A549 (cell line): ENCODE data around the gene MSS51. TPM values are rescaled to one million over a fixed set of nuclear protein-coding genes. Genes with fewer than 3 reads are reported as not detected.
A peak's percentile ranks its signal among the peaks of the same experiment; 100 is the strongest.

ENCODE experiments used
- ATAC-seq, 2 experiments: fragments of 200-7000 bp in 1 of 2; fragments of >200 bp in 1 of 2; cut with Nextera tagmentation in 1 of 2; cut with Tn5 transposase in 1 of 2; 3 replicates each; pipeline versions ENCODE4 v1.8.0 to v1.9.1; 2018 to 2020; ENCODE audit warnings: mild to moderate bottlenecking in 1 of 2, moderate library complexity in 1 of 2
- CTCF ChIA-PET: fragments of 300-600 bp; sonication (Branson Sonifier 250); formaldehyde crosslinking; extraction: SDS; loops from one replicate; lab custom pipeline; 2021; ENCODE audit warnings: antibody characterized with exemption, inconsistent platforms; lab: Yijun Ruan, JAX
- POLR2A ChIA-PET: fragments of 350-600 bp; formaldehyde crosslinking; extraction: SDS; loops from one replicate; lab custom pipeline; 2021; ENCODE audit warnings: antibody characterized with exemption, inconsistent platforms; lab: Yijun Ruan, JAX
- DNase-seq, 2 experiments: peaks; one replicate each; pipeline versions ENCODE4 v3.0.0 to v3.0.0-alpha.2; 2011 to 2016; ENCODE audit warnings: low read depth in 1 of 2, low spot score in 1 of 2
- FAIRE-seq: peaks from 2 replicates; lab custom pipeline; 2011; peaks lifted over from hg19 to GRCh38; lab: Jason Lieb, UNC
- H3K27ac ChIP-seq, 2 experiments: fragments of >200 bp; sonication (Bioruptor Twin); formaldehyde crosslinking; 3 replicates each; pipeline ENCODE4 v1.5.1; 2016 to 2017
- H3K4me1 ChIP-seq: fragments of >200 bp; sonication (Bioruptor Twin); formaldehyde crosslinking; 3 replicates; pipeline ENCODE4 v1.6.1; 2016
- H3K4me2 ChIP-seq: fragments of >200 bp; sonication (Bioruptor Twin); formaldehyde crosslinking; 3 replicates; pipeline ENCODE4 v1.6.1; 2016
- H3K4me3 ChIP-seq: fragments of >200 bp; sonication (Bioruptor Twin); formaldehyde crosslinking; 3 replicates; pipeline ENCODE4 v1.5.1; 2016
- H3K9me3 ChIP-seq: fragments of >200 bp; sonication (Bioruptor Twin); formaldehyde crosslinking; 3 replicates; pipeline ENCODE4 v1.6.1; 2016
- EHMT2 ChIP-seq: fragments of 200-600 bp; sonication (generic); IDR thresholded peaks from 2 replicates; pipeline ENCODE4 v1.6.1; 2016; ENCODE audit warnings: antibody characterized with exemption, low read depth, mild to moderate bottlenecking, moderate library complexity
- EP300 ChIP-seq, 2 experiments: fragments of >200 bp; sonication (Bioruptor Twin); formaldehyde crosslinking; IDR thresholded peaks; 2 replicates in 1 of 2; 3 replicates in 1 of 2; pipeline ENCODE4 v1.6.1; 2016 to 2017
- FOSL2 ChIP-seq, 2 experiments: fragments of 450-650 bp in 1 of 2; fragments of >200 bp in 1 of 2; sonication (Bioruptor Twin) in 1 of 2; formaldehyde crosslinking; IDR thresholded peaks; 2 replicates each; pipeline versions ENCODE4 v1.5.0 to v1.6.1; 2016 to 2020; ENCODE audit warnings: mild to moderate bottlenecking in 1 of 2, moderate library complexity in 1 of 2
- JUNB ChIP-seq: fragments of >200 bp; sonication (Bioruptor Twin); formaldehyde crosslinking; IDR thresholded peaks from 2 replicates; pipeline ENCODE4 v1.6.1; 2016
- NPAS2 ChIP-seq: fragments of 250-450 bp; sonication (Bioruptor Pico); IDR thresholded peaks from 2 replicates; pipeline ENCODE4 v1.8.0; 2022; ENCODE audit warnings: mild to moderate bottlenecking, moderate library complexity, borderline replicate concordance
- NR3C1 ChIP-seq: fragments of >200 bp; sonication (Bioruptor Twin); formaldehyde crosslinking; IDR thresholded peaks from 3 replicates; pipeline ENCODE4 v1.6.1; 2017
- RNF2 ChIP-seq: fragments of 200-600 bp; sonication (generic); IDR thresholded peaks from 2 replicates; pipeline ENCODE4 v1.6.1; 2016; ENCODE audit warnings: low read depth, mild to moderate bottlenecking, antibody characterized with exemption, moderate library complexity, borderline replicate concordance
- TFCP2L1 ChIP-seq: fragments of 250-450 bp; sonication (Bioruptor Pico); IDR thresholded peaks from 2 replicates; pipeline ENCODE4 v1.5.0; 2021; ENCODE audit warnings: mild to moderate bottlenecking
- ZC3H11A ChIP-seq: fragments of 450-650 bp; IDR thresholded peaks from 2 replicates; pipeline ENCODE4 v1.6.1; 2014; ENCODE audit warnings: antibody characterized with exemption, mild to moderate bottlenecking
- ZNF302 ChIP-seq: fragments of 250-450 bp; sonication (Bioruptor Pico); IDR thresholded peaks from 2 replicates; pipeline ENCODE4 v1.9.0; 2021; ENCODE audit warnings: inconsistent platforms, mild to moderate bottlenecking, moderate library complexity
- WGBS: methylation state at CpG from one replicate; pipeline ENCODE4 v1.1.6; 2017; ENCODE audit errors: missing lambda C conversion rate; 5-methylcytosine and 5-hydroxymethylcytosine counted together
- polyA plus RNA-seq, 4 experiments: library from polyadenylated mRNA; depleted of rRNA in 3 of 4; stranded (reverse); fragments of >200 nt; fragmentation: RNase III in 1 of 4; extraction: RNeasy Plus Mini Kit Qiagen cat#74134 plus additional on column Dnase treatment in 1 of 4; gene quantifications; 2 replicates in 3 of 4; 3 replicates in 1 of 4; pipeline ENCODE4 v1.2.3, GENCODE V29; 2011 to 2017
- TF ChIP-seq, protein P1 (sequence below): fragments of >200 bp; sonication (Bioruptor Twin); formaldehyde crosslinking; IDR thresholded peaks from 3 replicates; pipeline ENCODE4 v1.6.1; 2016
- TF ChIP-seq, protein P2 (sequence below): fragments of 150-350 bp; IDR thresholded peaks from 2 replicates; pipeline ENCODE4 v1.6.1; 2014; ENCODE audit warnings: low read depth, mild to moderate bottlenecking, low read length
- TF ChIP-seq, protein P3 (sequence below): IDR thresholded peaks from 2 replicates; pipeline ENCODE4 v1.6.1; 2012
- TF ChIP-seq, protein P4 (sequence below): fragments of 200-600 bp; sonication (generic); IDR thresholded peaks from 2 replicates; pipeline ENCODE4 v1.6.1; 2016; ENCODE audit warnings: antibody characterized with exemption, mild to moderate bottlenecking, moderate library complexity
- TF ChIP-seq, protein P5 (sequence below): IDR thresholded peaks from 2 replicates; pipeline ENCODE4 v1.6.1; 2012

Gene MSS51
- polyA plus RNA-seq, 2 of the 4 experiments (the other 2 are of a cell fraction): 0.49 to 1.1 TPM

DNA sequence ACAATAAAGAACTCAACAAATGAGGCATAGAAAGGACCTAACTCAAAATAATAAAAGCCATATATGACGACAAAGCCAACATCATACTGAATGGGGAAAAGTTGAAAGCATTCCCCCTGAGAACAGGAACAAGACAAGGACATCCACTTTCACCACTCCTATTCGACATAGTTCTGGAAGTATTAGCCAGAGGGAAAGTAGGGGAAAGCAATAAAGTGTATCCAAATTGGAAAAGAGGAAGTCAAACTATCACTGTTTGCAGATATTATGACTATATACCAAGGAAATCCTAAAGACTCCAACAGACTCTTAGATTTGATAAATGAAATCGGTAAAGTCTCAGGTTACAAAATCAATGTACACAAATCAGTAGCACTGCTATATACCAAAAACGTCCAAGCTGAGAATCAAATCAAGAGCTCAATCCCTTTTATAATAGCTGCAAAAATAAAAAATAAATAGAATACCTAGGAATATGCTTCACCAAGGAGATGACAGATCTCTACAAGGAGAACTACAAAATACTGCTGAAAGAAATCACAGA, 24.3 kb downstream of the MSS51 start (continued):
- TF ChIP-seq JUNB: no peak
- TF ChIP-seq, all 56 proteins: peak for 0

DNA sequence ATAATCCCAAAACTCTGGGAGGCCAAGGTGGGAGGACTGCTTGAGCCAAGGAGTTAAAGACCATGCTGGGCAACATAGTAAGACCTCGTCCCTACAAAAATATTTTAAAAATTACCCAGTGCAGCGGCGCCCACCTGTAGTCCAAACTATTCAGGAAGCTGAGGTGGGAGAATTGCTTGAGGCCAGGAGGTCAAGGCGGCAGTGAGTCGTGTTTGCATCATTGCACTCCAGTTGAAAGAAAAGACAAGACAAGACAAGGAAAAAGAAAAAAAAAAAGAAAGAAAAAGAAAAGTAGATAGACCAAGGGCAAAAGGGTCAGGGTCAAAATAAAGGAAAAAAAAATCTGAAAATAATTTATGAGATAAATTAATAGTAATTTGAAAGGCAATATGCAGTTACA, 25.3 kb downstream of the MSS51 start:
- H3K4me1 ChIP-seq: peaks cover 31% of the 10 kb centered on the region; the same call in 2 of the 3 replicates
- no peak overlapping the region for H3K4me2 ChIP-seq
- H3K27ac ChIP-seq: no peak overlapping the region
- CTCF ChIA-PET: interaction anchor here (0.9 to 1.4 kb wide), 2 partner anchors 29 to 144 kb away, joined by 3 to 4 read pairs; no protein-coding TSS in a partner anchor
- H3K4me3 ChIP-seq: no peak overlapping the region
- no peak for DNase-seq
- POLR2A ChIA-PET: no interaction called here
- FAIRE-seq: no peak
- no peak for ATAC-seq
- H3K9me3 ChIP-seq: no peaks in the 10 kb centered on the region
- 82% methylated on average over 5 of the region's 5 CpGs for WGBS
- TF ChIP-seq JUNB (no peak), NPAS2 (CRISPR knock-in tag) (no peak), EHMT2 (no peak), ZNF302 (CRISPR knock-in tag) (no peak), ZC3H11A (no peak), RNF2 (no peak), EP300 (IDR thresholded peaks at IDR 0.05) (no peak), FOSL2 (IDR thresholded peaks at IDR 0.05) (no peak), FOSL2 (CRISPR knock-in tag; IDR thresholded peaks at IDR 0.05) (no peak), TFCP2L1 (CRISPR knock-in tag) (no peak), NR3C1 (no peak)
- TF ChIP-seq, protein P1, sequence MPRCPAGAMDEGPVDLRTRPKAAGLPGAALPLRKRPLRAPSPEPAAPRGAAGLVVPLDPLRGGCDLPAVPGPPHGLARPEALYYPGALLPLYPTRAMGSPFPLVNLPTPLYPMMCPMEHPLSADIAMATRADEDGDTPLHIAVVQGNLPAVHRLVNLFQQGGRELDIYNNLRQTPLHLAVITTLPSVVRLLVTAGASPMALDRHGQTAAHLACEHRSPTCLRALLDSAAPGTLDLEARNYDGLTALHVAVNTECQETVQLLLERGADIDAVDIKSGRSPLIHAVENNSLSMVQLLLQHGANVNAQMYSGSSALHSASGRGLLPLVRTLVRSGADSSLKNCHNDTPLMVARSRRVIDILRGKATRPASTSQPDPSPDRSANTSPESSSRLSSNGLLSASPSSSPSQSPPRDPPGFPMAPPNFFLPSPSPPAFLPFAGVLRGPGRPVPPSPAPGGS: no peak
- TF ChIP-seq, protein P2, sequence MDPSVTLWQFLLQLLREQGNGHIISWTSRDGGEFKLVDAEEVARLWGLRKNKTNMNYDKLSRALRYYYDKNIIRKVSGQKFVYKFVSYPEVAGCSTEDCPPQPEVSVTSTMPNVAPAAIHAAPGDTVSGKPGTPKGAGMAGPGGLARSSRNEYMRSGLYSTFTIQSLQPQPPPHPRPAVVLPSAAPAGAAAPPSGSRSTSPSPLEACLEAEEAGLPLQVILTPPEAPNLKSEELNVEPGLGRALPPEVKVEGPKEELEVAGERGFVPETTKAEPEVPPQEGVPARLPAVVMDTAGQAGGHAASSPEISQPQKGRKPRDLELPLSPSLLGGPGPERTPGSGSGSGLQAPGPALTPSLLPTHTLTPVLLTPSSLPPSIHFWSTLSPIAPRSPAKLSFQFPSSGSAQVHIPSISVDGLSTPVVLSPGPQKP: no peak
- TF ChIP-seq, protein P3, sequence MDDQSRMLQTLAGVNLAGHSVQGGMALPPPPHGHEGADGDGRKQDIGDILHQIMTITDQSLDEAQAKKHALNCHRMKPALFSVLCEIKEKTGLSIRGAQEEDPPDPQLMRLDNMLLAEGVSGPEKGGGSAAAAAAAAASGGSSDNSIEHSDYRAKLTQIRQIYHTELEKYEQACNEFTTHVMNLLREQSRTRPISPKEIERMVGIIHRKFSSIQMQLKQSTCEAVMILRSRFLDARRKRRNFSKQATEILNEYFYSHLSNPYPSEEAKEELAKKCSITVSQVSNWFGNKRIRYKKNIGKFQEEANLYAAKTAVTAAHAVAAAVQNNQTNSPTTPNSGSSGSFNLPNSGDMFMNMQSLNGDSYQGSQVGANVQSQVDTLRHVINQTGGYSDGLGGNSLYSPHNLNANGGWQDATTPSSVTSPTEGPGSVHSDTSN: no peak

DNA sequence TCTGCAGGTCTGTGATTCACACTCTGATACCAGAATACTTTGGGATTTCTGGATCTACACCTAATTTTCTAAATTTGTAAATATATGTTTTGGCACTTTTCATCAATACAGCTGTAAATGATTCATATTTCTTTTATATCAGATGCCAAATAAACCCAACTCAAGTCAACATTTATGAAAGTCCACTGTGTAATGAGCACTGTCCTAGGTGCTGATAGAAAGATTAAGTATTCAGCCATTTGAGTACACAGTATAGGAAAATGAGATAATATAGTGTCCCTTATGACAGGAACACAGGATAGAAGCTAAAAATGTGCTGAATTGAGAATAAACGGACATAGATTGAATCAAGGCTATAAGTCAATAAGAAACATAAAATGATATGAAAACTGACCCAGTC, 25.9 kb downstream of the MSS51 start:
- TF ChIP-seq, protein P2: no peak
- TF ChIP-seq, protein P4, sequence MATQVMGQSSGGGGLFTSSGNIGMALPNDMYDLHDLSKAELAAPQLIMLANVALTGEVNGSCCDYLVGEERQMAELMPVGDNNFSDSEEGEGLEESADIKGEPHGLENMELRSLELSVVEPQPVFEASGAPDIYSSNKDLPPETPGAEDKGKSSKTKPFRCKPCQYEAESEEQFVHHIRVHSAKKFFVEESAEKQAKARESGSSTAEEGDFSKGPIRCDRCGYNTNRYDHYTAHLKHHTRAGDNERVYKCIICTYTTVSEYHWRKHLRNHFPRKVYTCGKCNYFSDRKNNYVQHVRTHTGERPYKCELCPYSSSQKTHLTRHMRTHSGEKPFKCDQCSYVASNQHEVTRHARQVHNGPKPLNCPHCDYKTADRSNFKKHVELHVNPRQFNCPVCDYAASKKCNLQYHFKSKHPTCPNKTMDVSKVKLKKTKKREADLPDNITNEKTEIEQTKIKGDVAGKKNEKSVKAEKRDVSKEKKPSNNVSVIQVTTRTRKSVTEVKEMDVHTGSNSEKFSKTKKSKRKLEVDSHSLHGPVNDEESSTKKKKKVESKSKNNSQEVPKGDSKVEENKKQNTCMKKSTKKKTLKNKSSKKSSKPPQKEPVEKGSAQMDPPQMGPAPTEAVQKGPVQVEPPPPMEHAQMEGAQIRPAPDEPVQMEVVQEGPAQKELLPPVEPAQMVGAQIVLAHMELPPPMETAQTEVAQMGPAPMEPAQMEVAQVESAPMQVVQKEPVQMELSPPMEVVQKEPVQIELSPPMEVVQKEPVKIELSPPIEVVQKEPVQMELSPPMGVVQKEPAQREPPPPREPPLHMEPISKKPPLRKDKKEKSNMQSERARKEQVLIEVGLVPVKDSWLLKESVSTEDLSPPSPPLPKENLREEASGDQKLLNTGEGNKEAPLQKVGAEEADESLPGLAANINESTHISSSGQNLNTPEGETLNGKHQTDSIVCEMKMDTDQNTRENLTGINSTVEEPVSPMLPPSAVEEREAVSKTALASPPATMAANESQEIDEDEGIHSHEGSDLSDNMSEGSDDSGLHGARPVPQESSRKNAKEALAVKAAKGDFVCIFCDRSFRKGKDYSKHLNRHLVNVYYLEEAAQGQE: peak; percentile 75
- TF ChIP-seq, protein P5, sequence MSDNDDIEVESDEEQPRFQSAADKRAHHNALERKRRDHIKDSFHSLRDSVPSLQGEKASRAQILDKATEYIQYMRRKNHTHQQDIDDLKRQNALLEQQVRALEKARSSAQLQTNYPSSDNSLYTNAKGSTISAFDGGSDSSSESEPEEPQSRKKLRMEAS: no peak
- TF ChIP-seq, all 56 proteins: peak for 1
- Histone ChIP-seq H3K27ac (no peak overlapping the region), H3K4me2 (no peak overlapping the region), H3K4me1 (peaks cover 28% of the 10 kb centered on the region; the same call in 2 of the 3 replicates), H3K4me3 (no peak overlapping the region), H3K9me3 (no peaks in the 10 kb centered on the region)
- CTCF ChIA-PET: interaction anchor here (0.6 to 1.5 kb wide), 4 partner anchors 10 to 238 kb away, joined by 3 to 4 read pairs (median 4); no protein-coding TSS in a partner anchor
- DNase-seq (no peak), FAIRE-seq (no peak), ATAC-seq (no peak)
- POLR2A ChIA-PET: no interaction called here
- 94% methylated on average over 1 of the region's 1 CpG for WGBS
